Heart left ventricle (tissue), 16 donors: ENCODE data around the gene FSHB. TPM values are rescaled to one million over a fixed set of nuclear protein-coding genes. Genes with fewer than 3 reads are reported as not detected.

ENCODE experiments used
- ATAC-seq, 4 donors: fragments of 200-7000 bp; cut with Tn5 transposase; one replicate each; pipeline ENCODE4 v1.9.1; 2020 to 2022; ENCODE audit warnings: moderate library complexity in 4 of 4, mild to moderate bottlenecking in 3 of 4, moderate number of reproducible peaks in 1 of 4
- DNase-seq, 5 donors: peaks; one replicate each; pipeline ENCODE4 v3.0.0-alpha.2; 2020
- H3K27ac ChIP-seq, 12 donors: fragments of 200-600 bp; sonication (generic) in 4 of 12; one replicate each; pipeline versions ENCODE4 v1.5.0 to v1.8.0; 2016 to 2022; ENCODE audit warnings: mild to moderate bottlenecking in 2 of 12
- H3K27me3 ChIP-seq, 9 donors: fragments of 200-600 bp; sonication (generic) in 2 of 9; one replicate each; pipeline versions ENCODE4 v1.5.1 to v1.8.0; 2016 to 2022; ENCODE audit warnings: mild to moderate bottlenecking in 3 of 9
- H3K36me3 ChIP-seq, 9 donors: fragments of 200-600 bp; sonication (generic) in 2 of 9; one replicate each; pipeline versions ENCODE4 v1.5.0 to v1.8.0; 2018 to 2022; ENCODE audit warnings: mild to moderate bottlenecking in 2 of 9
- H3K4me1 ChIP-seq, 12 donors: fragments of 200-600 bp; sonication (generic) in 4 of 12; one replicate each; pipeline versions ENCODE4 v1.5.0 to v1.8.0; 2016 to 2022; ENCODE audit warnings: mild to moderate bottlenecking in 3 of 12
- H3K4me3 ChIP-seq, 12 donors: fragments of 200-600 bp; sonication (generic) in 4 of 12; one replicate each; pipeline versions ENCODE4 v1.5.0 to v1.8.0; 2017 to 2022; ENCODE audit warnings: mild to moderate bottlenecking in 9 of 12, moderate library complexity in 4 of 12
- H3K9me3 ChIP-seq, 12 donors: fragments of 200-600 bp; sonication (generic) in 4 of 12; one replicate each; pipeline versions ENCODE4 v1.5.0 to v1.8.0; 2016 to 2022; ENCODE audit warnings: mild to moderate bottlenecking in 1 of 12
- CTCF ChIP-seq, 12 donors: fragments of 200-600 bp; sonication (generic) in 4 of 12; IDR thresholded peaks; one replicate each; pipeline versions ENCODE4 v1.5.0 to v1.8.0; 2018 to 2022; ENCODE audit warnings: antibody characterized with exemption in 12 of 12, mild to moderate bottlenecking in 5 of 12
- POLR2A ChIP-seq, 2 donors: fragments of 450-650 bp; IDR thresholded peaks; one replicate each; pipeline ENCODE4 v1.6.1; 2017; ENCODE audit warnings: antibody characterized with exemption in 2 of 2, mild to moderate bottlenecking in 2 of 2, moderate library complexity in 2 of 2
- WGBS, 4 donors: extraction: QIAGEN DNeasy Blood & Tissue Kit in 2 of 4; methylation state at CpG; one replicate each; pipeline versions ENCODE4 v1.1.5 to v1.1.7; 2013 to 2018; 5-methylcytosine and 5-hydroxymethylcytosine counted together
- intact Hi-C, 10 donors: fragments of 100-400 bp; cut with DNase I; formaldehyde crosslinking; loops; one replicate each; pipeline versions ENCODE4 v1.11.1 to v1.14.2; 2022
- polyA plus RNA-seq, 2 donors: library from polyadenylated mRNA; stranded (reverse); fragments of 200-250 nt; gene quantifications; one replicate each; pipeline ENCODE4 v1.2.3, GENCODE V29; 2013
- total RNA-seq, 9 donors: library from RNA; depleted of rRNA in 2 of 9; stranded (reverse); fragments of >200 nt in 2 of 9; fragmentation: NEBNext Ultra II Directional in 3 of 9; extraction: Animal tissue kit (Norgen Biotek cat#: 25700) in 3 of 9; gene quantifications; one replicate each; pipeline versions ENCODE4 v1.1.0 to v1.2.4, GENCODE V29; 2016 to 2023
- donor health status: ischemic (EF 13 %, LVEDD 7.1; RV severe dilation, severe dysfunction).
- donor health status: healthy with polysubstance abuse.
- donor health status: DM: no; HTN: yes; CAD: no.
- donor health status: DM: no; HTN: no; CAD: no.
- donor health status: ischemic (EF 25% LVEDD 6.9; RV normal size, moderate dysfunction).
- donor health status: ischemic (EF 25% LVEDD 5.7; RV mildly dilated, moderate dysfunction).
- donor health status: healthy.
- donor health status: DM: yes; HTN: yes; CAD: no.
- donor health status: ischemic (EF 35%, LVEDD 5.7; RV mildly dilated, moderate dysfunction).
- donor health status: nonischemic (EF 11% LVEDD 7.7; RV severe dilation, severe dysfunction).
- donor health status: DM: yes; HTN: yes; CAD: no.
- donor health status: PGD.
- donor health status: ischemic (EF 29% LVEDD 5.4; RV normal size, mild dysfunction).
- donor health status: nonischemic (EF 23%, LVEDD 6.1; RV moderate dilation, normal function).

Gene FSHB
- total and polyA plus RNA-seq, 11 donors, result not detected

- DNase-seq (no peak), ATAC-seq (no peak)
- no peaks in the 10 kb centered on the region for H3K4me1 ChIP-seq
- H3K27me3 ChIP-seq, result no peaks in the 10 kb centered on the region
- H3K36me3 ChIP-seq, result no peaks in the 10 kb centered on the region
- H3K27ac ChIP-seq, result no peak overlapping the region
- WGBS, 4 donors, result 68 to 75% (median 73%) methylated on average over 5 of the region's 5 CpGs
- no peaks in the 10 kb centered on the region for H3K9me3 ChIP-seq
- intact Hi-C loops, result no loop called here
- no peak for TF ChIP-seq CTCF (IDR thresholded peaks at IDR 0.05)
- no peak for TF ChIP-seq POLR2A (IDR thresholded peaks at IDR 0.05)
- no peak overlapping the region for H3K4me3 ChIP-seq
These were observed 24.8 kb downstream of the FSHB start for GRCh38 chr11:30255637-30256036.

DNA sequence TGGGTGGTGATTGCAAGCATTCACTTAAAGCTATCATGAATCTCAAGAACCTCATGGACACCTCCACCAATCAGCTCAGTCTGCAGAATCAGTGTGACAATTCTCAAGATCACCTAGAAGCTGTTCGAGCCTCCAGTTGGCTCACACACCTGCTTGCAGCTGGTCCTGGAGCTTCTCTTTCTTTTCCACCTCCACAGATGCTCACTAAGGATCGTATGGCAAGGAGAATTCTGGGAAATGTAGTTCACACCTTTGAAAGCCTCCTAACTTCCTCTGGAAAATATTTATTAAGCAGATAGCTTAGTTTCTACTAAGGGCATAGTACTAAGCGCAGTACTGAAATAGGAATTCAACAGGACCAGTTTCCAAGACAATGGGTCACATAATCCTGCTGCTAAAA, 26.2 kb downstream of the FSHB start:
- H3K27me3 ChIP-seq, result no peaks in the 10 kb centered on the region

GRCh38 chr11:30258679-30259078, 27.9 kb downstream of the FSHB start:
- Histone ChIP-seq H3K36me3 (no peaks in the 10 kb centered on the region), H3K9me3 (no peaks in the 10 kb centered on the region), H3K27me3 (no peaks in the 10 kb centered on the region), H3K27ac (no peak overlapping the region), H3K4me1 (no peaks in the 10 kb centered on the region), H3K4me3 (no peak overlapping the region)
- no peak for TF ChIP-seq CTCF (IDR thresholded peaks at IDR 0.05)
- no peak for TF ChIP-seq POLR2A (IDR thresholded peaks at IDR 0.05)
- intact Hi-C loops, result no loop called here
- 37 to 53% (median 48%) methylated on average over 1 of the region's 1 CpG for WGBS, 4 donors
- DNase-seq (no peak), ATAC-seq (no peak)

More for the DNA sequence above, 26.2 kb downstream of the FSHB start:
- Histone ChIP-seq H3K36me3 (no peaks in the 10 kb centered on the region), H3K4me1 (no peaks in the 10 kb centered on the region), H3K27ac (no peak overlapping the region), H3K4me3 (no peak overlapping the region), H3K9me3 (no peaks in the 10 kb centered on the region)
- TF ChIP-seq CTCF (IDR thresholded peaks at IDR 0.05), result no peak
- intact Hi-C loops, result no loop called here
- ATAC-seq (no peak), DNase-seq (no peak)
- WGBS, 4 donors, result 48 to 62% (median 56%) methylated on average over 3 of the region's 3 CpGs

GRCh38 chr11:30260813-30261212, 30.0 kb downstream of the FSHB start:
- H3K4me3 ChIP-seq, result no peak overlapping the region
- DNase-seq (no peak), ATAC-seq (no peak)
- no peaks in the 10 kb centered on the region for H3K36me3 ChIP-seq
- 69 to 82% (median 78%) methylated on average over 1 of the region's 1 CpG for WGBS, 4 donors
- H3K9me3 ChIP-seq, result peaks cover 0 to 2% (median 0%) of the 10 kb centered on the region in 12 donors
- TF ChIP-seq POLR2A (IDR thresholded peaks at IDR 0.05) (no peak), CTCF (IDR thresholded peaks at IDR 0.05) (no peak)
- no peaks in the 10 kb centered on the region for H3K27me3 ChIP-seq
- no peak overlapping the region for H3K27ac ChIP-seq
- intact Hi-C loops, result no loop called here
- H3K4me1 ChIP-seq, result no peaks in the 10 kb centered on the region
